GM19193 (cell line): Measurements from ENCODE around the gene HOXC9.

Source experiments
- POLR2A ChIP-seq: IDR thresholded peaks from 4 replicates; pipeline ENCODE4 v1.6.1; 2011; ENCODE audit not compliant: insufficient read depth, insufficient read length; ENCODE audit errors: extremely low read depth

HOXC9 gene

DNA sequence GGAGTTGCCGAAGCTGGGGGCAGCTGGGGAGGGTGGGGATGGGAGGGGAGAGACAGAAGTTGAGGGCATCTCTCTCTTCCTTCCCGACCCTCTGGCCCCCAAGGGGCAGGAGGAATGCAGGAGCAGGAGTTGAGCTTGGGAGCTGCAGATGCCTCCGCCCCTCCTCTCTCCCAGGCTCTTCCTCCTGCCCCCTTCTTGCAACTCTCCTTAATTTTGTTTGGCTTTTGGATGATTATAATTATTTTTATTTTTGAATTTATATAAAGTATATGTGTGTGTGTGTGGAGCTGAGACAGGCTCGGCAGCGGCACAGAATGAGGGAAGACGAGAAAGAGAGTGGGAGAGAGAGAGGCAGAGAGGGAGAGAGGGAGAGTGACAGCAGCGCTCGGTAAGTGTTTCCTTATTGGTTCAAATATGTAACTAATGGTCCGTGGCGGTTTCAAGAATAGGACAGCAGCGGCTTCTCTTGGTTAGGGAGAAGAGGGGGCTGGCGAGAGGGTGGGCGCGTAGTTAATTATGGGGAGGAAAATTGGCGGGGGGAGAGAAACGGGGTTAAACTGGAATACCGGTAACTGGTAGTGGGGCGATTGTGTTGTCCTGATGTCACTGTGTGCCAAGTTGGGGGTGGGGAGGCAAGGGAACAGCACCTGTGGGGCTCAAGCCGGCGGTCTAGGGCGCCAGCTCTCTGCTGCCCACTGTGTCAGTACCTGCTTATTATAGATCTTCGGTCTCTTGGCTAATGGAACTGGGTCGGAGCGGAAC lies 17.2 kb downstream of the HOXC9 start:
- TF ChIP-seq POLR2A = no peak

- peak; percentile 61 for TF ChIP-seq POLR2A
These were observed 18.0 kb downstream of the HOXC9 start for GRCh38 chr12:54017878-54018467.

GRCh38 chr12:54018468-54018984 lies 18.6 kb downstream of the HOXC9 start:
- TF ChIP-seq POLR2A = no peak

GRCh38 chr12:54019091-54019811 lies 19.3 kb downstream of the HOXC9 start:
- no peak for TF ChIP-seq POLR2A

- TF ChIP-seq POLR2A = no peak
These were observed 20.1 kb downstream of the HOXC9 start for GRCh38 chr12:54019924-54020590.

- TF ChIP-seq POLR2A = no peak
These were observed 20.8 kb downstream of the HOXC9 start for GRCh38 chr12:54020591-54021405.

DNA sequence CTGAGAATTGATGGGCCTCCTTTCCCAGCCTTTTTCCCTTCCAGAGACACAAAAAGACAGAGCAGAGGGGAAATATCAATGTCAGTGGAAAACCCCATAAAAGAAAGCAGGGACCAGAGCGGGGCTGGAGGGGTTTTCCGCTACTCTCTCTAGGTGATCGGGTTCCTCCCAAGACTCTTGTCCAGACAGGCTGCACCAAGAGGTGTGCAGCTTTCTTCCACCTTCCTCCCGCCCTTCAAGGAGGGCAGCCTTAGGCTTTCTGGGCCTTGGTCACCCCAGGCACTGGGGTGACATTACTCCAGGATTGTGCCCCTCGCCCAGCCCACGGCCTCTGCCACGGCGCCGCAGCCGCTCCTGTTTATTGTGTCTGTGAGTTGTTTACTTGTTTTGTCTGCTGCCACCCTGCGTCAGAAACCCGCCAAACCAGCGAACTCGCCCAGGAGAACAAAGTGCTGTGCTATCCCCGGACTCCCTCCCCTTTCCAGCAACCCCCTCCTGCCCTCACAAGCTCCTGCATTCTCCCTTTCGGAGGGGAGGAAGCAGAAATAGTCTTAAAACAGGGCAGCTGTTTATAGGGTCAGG lies 21.6 kb downstream of the HOXC9 start:
- TF ChIP-seq POLR2A = no peak

DNA sequence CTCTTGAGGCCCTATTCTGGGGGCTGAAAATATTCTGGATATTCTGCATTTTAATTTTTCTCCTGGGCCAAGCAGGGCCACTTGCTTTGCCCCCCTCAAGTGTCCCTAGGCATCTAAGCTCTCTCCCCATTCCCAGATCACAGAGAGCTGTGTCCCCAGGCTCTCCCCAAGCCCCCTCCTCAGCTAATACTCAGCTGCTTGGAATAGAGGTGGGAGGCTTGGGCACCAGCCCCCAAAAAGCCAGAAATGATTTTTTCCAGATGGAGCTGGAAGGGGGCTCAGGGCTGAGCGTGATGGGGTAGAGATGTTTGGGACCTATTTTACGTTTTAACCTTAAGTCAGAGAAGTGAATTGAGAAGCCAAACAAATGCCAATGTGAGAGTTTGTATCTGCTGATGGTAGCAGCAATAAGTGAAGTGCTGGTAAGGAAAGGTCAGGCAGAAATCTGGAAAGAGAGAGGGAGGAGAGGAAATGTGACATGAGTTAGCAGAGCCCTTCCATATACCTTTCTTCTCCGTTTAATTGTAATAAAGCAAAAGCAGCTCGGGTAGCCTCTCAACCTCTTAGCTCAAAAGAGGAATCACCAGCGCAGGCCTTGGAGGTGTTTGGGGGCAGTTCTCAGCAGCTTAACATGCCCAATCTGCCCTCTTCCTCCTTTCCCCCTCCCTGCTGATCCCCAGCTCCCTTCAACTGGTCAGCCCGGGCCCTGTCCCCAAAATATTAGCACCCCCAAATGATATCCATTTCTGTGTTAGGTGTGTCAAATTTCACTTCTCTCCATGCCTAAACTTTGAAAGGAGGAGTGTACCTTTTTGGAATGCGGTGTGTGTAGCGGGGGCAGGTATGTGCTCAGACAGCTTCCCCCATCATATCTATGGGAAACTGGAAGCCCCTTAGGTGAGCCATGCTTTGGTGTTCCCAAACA lies 23.3 kb downstream of the HOXC9 start:
- TF ChIP-seq POLR2A = no peak

DNA sequence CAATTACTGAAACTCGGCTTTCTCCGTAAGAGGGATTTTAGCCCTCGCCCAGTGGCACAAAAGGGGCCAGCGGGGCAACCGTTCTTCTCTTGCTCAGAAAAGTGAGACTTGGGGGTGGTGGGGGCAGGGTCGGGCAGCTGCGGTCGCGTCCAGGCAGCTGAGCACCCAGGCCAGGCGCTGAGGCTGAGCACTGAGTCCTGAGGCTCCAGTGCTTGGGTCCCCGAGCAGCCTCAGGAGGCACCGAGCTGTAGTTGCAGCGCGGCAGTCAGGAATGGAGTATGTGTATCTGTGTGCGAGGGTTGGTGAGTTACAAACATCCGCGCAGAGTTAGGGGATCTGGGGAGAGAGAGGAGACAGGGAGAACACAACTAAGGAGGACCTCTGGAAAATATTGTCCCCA lies 24.2 kb downstream of the HOXC9 start:
- no peak for TF ChIP-seq POLR2A

DNA sequence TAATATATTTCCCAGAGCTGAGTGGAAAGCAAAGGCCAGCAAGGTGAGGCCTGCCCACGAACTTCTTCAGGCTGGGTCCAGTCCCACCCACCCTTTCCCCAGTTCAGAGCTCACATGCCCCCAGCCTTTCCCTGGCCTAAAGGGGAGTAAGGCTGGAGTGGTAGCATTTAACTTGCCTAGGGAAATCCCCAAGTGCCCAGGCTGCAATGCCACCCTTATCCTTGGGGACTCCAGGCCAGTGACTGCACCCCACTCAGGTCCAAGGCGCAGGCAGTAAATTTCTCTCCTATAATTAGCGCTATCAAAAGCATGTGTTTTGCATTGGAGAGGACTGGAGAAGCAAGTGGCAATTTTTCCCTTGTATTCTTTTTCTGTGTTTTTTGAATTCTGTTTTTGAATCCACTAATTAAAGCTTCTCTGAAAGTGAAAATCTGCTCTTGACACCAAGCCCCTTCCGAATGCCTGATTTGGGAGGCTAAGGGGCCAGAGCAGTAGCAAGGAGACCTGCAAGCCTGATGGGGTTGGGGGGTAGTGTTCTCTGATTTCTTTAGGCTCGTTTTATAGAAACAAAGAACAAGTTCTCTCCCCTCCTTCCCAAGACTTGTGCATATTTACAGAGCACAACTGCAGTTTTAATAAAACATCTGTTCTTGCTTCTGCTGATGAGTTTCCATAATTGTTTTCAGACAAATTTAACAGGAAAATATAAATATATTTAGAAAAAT lies 24.8 kb downstream of the HOXC9 start:
- TF ChIP-seq POLR2A = no peak

DNA sequence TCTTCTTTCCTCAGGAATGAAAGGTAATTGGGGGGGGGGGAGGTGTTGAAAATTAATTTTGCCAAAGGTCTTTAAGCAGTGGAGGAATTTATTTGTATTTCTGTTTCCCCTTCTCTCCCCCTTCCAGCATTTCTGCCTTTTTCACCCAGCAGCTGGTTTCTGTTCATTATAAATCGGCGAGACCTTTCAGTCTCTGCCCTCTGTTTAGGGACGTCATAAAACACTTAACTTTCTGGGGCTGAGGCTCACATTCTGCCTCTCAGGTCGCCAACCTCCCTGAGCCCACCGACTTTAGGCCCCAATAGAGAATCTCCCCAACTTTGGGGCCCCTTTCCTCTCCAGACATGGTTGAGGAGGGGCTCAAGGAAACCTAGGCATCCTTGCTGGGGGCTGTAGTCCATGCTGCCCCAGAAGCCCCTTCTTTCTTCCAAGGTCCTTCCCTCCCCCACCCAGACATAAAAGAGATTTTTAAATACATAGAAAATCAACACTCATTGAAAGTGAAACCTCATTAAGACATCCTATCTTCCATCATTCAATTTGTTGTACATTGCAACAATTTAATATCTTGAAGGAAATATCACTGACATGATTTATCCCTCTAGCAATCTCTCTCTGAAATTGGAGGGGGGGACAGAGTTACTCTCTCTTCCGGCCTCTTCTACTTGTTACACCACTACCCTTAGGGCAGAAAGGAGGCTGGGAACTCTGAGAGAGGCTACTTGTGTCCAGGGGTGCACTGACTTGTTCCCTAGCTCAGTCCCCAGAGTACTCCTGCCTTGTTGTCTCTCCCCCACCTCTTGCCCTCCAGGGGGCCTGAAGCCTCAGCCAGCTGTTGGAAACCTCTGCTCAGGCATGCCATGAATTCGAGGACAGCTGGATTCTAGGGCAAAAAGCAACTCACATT lies 25.8 kb downstream of the HOXC9 start:
- no peak for TF ChIP-seq POLR2A
